NCI-H2081 (cell line): ENCODE data around the gene SFXN5.

Experiments used
- DNase-seq, 2 experiments: peaks; one replicate each; lab custom pipeline; 2025; lab: John Stamatoyannopoulos, UW

Gene SFXN5

GRCh38 chr2:72940786-72941185 is 130.7 kb downstream of the SFXN5 start:
- no peak for DNase-seq

GRCh38 chr2:72940361-72940760 is 131.2 kb downstream of the SFXN5 start:
- DNase-seq: no peak

GRCh38 chr2:72938455-72938854 is 133.1 kb downstream of the SFXN5 start:
- no peak for DNase-seq

GRCh38 chr2:72937356-72937669 is 134.2 kb downstream of the SFXN5 start:
- no peak for DNase-seq

GRCh38 chr2:72936660-72937355 is 134.7 kb downstream of the SFXN5 start:
- no peak for DNase-seq

- DNase-seq: no peak
Observed at GRCh38 chr2:72935611-72935957, 135.9 kb downstream of the SFXN5 start.

- no peak for DNase-seq
Observed at GRCh38 chr2:72934683-72935610, 136.6 kb downstream of the SFXN5 start.

- no peak for DNase-seq
Observed at GRCh38 chr2:72933646-72934151, 137.8 kb downstream of the SFXN5 start.

- DNase-seq: no peak
Observed at GRCh38 chr2:72933207-72933606, 138.3 kb downstream of the SFXN5 start.

- DNase-seq: no peak
Observed at GRCh38 chr2:72932805-72933204, 138.7 kb downstream of the SFXN5 start.

- no peak for DNase-seq
Observed at GRCh38 chr2:72932045-72932740, 139.3 kb downstream of the SFXN5 start.

- no peak for DNase-seq
Observed at GRCh38 chr2:72931280-72931910, 140.1 kb downstream of the SFXN5 start.

- DNase-seq: no peak
Observed at GRCh38 chr2:72929010-72929409, 142.5 kb downstream of the SFXN5 start.

GRCh38 chr2:72927619-72928550 is 143.6 kb downstream of the SFXN5 start:
- no peak for DNase-seq

- no peak for DNase-seq
Observed at GRCh38 chr2:72926811-72927465, 144.6 kb downstream of the SFXN5 start.

GRCh38 chr2:72926368-72926767 is 145.1 kb downstream of the SFXN5 start:
- no peak for DNase-seq

GRCh38 chr2:72925328-72925943 is 146.1 kb downstream of the SFXN5 start:
- no peak for DNase-seq

- no peak for DNase-seq
Observed at GRCh38 chr2:72924353-72925240, 146.9 kb downstream of the SFXN5 start.

- DNase-seq: no peak
Observed at GRCh38 chr2:72923833-72924352, 147.6 kb downstream of the SFXN5 start.
